PFSK-1 (cell line): ENCODE measurements around the gene SEMG1.

Experiments used
- FOXP2 ChIP-seq: optimal IDR thresholded peaks from 2 replicates; pipeline ENCODE3; 2011; ENCODE audit warnings: borderline replicate concordance, control low read depth, inconsistent platforms; ENCODE audit not compliant: insufficient read depth; ENCODE audit errors: extremely low read length, extremely low read depth
- POLR2AphosphoS5 ChIP-seq: IDR thresholded peaks from 2 replicates; pipeline ENCODE4 v1.6.1; 2012; ENCODE audit warnings: low read depth, mild to moderate bottlenecking, control low read depth, low read length, moderate library complexity
- REST ChIP-seq, 2 experiments: IDR thresholded peaks; 2 replicates each; pipeline versions ENCODE4 v1.6.1 to v1.8.0; 2011 to 2012; ENCODE audit warnings: low read depth in 2 of 2, low read length in 2 of 2, control low read depth in 1 of 2, inconsistent platforms in 1 of 2, mild to moderate bottlenecking in 1 of 2, moderate library complexity in 1 of 2; ENCODE audit not compliant: insufficient read depth in 1 of 2
- SIN3A ChIP-seq: IDR thresholded peaks from 2 replicates; pipeline ENCODE4 v1.6.1; 2012; ENCODE audit warnings: mild to moderate bottlenecking, low read length, moderate library complexity, borderline replicate concordance; ENCODE audit not compliant: insufficient read depth
- TAF1 ChIP-seq: IDR thresholded peaks from 2 replicates; pipeline ENCODE4 v1.6.1; 2012; ENCODE audit warnings: low read length, control low read depth, borderline replicate concordance; ENCODE audit not compliant: insufficient read depth

GRCh38 chr20:45164906-45165305, 41.9 kb upstream of the SEMG1 start:
- TF ChIP-seq TAF1 (no peak), POLR2AphosphoS5 (no peak), REST (IDR thresholded peaks at IDR 0.05; ENCODE audit: insufficient read depth in 1 of 2, low read depth in 2 of 2, low read length in 2 of 2) (no peak), SIN3A (no peak), FOXP2 (no peak)
